CD4-positive, CD25-positive, alpha-beta regulatory T cell (primary cell): ENCODE results near the gene ATP6V0B. TPM values are rescaled to one million over a fixed set of nuclear protein-coding genes. Genes with fewer than 3 reads are reported as not detected.

ENCODE experiments used
- ATAC-seq, 2 donors: fragments of 150-1000 bp; cut with Tn5 transposase; one replicate each; pipeline ENCODE4 v1.10.0; 2021; ENCODE audit warnings: low read depth in 2 of 2, moderate number of reproducible peaks in 2 of 2, moderate library complexity in 1 of 2
- DNase-seq, 3 donors: peaks; one replicate each; pipeline versions ENCODE4 v3.0.0 to v3.0.0-alpha.2; 2012 to 2022; ENCODE audit warnings: mixed read lengths in 1 of 3
- H3K27ac ChIP-seq: one replicate; pipeline ENCODE4 v1.7.0; 2013; ENCODE audit warnings: mild to moderate bottlenecking, low read length; ENCODE audit not compliant: insufficient read depth, poor library complexity, severe bottlenecking
- H3K27me3 ChIP-seq: one replicate; pipeline ENCODE4 v1.7.0; 2013; ENCODE audit warnings: low read length; ENCODE audit not compliant: control insufficient read depth, insufficient read depth
- H3K36me3 ChIP-seq: one replicate; pipeline ENCODE4 v1.7.0; 2013; ENCODE audit warnings: mild to moderate bottlenecking, low read length, moderate library complexity; ENCODE audit not compliant: control insufficient read depth, insufficient read depth
- H3K4me1 ChIP-seq: 2 replicates; pipeline ENCODE4 v1.7.0; 2013; ENCODE audit warnings: mild to moderate bottlenecking, low read length; ENCODE audit not compliant: insufficient read depth, control insufficient read depth, poor library complexity, severe bottlenecking
- H3K4me3 ChIP-seq: one replicate; pipeline ENCODE4 v1.7.0; 2013; ENCODE audit warnings: low read depth, mild to moderate bottlenecking, low read length, moderate library complexity
- H3K9me3 ChIP-seq, 2 experiments: 1 replicate in 1 of 2; 2 replicates in 1 of 2; pipeline ENCODE4 v1.7.0; 2013; ENCODE audit warnings: low read length in 2 of 2, mild to moderate bottlenecking in 1 of 2, moderate library complexity in 1 of 2; ENCODE audit not compliant: control insufficient read depth in 2 of 2
- H3K27ac Mint-ChIP-seq, 3 donors: one replicate each; pipeline ENCODE4 v1.8.0; 2020 to 2022; ENCODE audit warnings: mild to moderate bottlenecking in 3 of 3, mixed read lengths in 3 of 3, moderate library complexity in 2 of 3
- H3K27me3 Mint-ChIP-seq: one replicate; pipeline ENCODE4 v1.8.0; 2022; ENCODE audit warnings: mild to moderate bottlenecking, mixed read lengths
- H3K36me3 Mint-ChIP-seq: one replicate; pipeline ENCODE4 v1.8.0; 2020; ENCODE audit warnings: mixed read lengths
- H3K4me1 Mint-ChIP-seq, 4 donors: one replicate each; pipeline ENCODE4 v1.8.0; 2020 to 2022; ENCODE audit warnings: mixed read lengths in 4 of 4, mild to moderate bottlenecking in 1 of 4
- H3K4me3 Mint-ChIP-seq, 4 donors: one replicate each; pipeline ENCODE4 v1.8.0; 2020 to 2022; ENCODE audit warnings: mild to moderate bottlenecking in 4 of 4, mixed read lengths in 4 of 4, moderate library complexity in 3 of 4
- H3K9me3 Mint-ChIP-seq, 7 donors: one replicate each; pipeline ENCODE4 v1.8.0; 2020 to 2022; ENCODE audit warnings: mixed read lengths in 7 of 7, mild to moderate bottlenecking in 3 of 7, moderate library complexity in 2 of 7
- polyA plus RNA-seq, 4 donors: library from polyadenylated mRNA; unstranded; fragments of 300-500 nt; fragmentation: Illumina TruSeq; gene quantifications; one replicate each; pipeline ENCODE4 v1.2.3, GENCODE V29; 2021
- total RNA-seq: library from RNA; stranded (reverse); gene quantifications from one replicate; pipeline ENCODE4 v1.2.3, GENCODE V29; 2022

The ATP6V0B gene
- total and polyA plus RNA-seq, 5 donors from 2014 or later, result 69.4 to 274 (median 231) TPM

GRCh38 chr1:44016890-44017400, 42.2 kb downstream of the ATP6V0B start:
- Mint-ChIP-seq H3K4me1 (peaks cover 0 to 2% (median 0%) of the 10 kb centered on the region in 4 donors), H3K27me3 (peaks cover 5% of the 10 kb centered on the region), H3K4me3 (no peak overlapping the region), H3K9me3 (no peaks in the 10 kb centered on the region), H3K36me3 (no peaks in the 10 kb centered on the region), H3K27ac (no peak overlapping the region)
- Histone ChIP-seq H3K36me3 (no peaks in the 10 kb centered on the region), H3K9me3 (no peaks in the 10 kb centered on the region), H3K4me1 (no peaks in the 10 kb centered on the region), H3K27ac (no peak overlapping the region), H3K4me3 (no peak overlapping the region), H3K27me3 (no peaks in the 10 kb centered on the region)
- DNase-seq (no peak), ATAC-seq (no peak)

- Mint-ChIP-seq H3K9me3 (no peaks in the 10 kb centered on the region), H3K27ac (no peak overlapping the region), H3K27me3 (peaks cover 5% of the 10 kb centered on the region), H3K4me3 (no peak overlapping the region), H3K4me1 (no peaks in the 10 kb centered on the region), H3K36me3 (no peaks in the 10 kb centered on the region)
- Histone ChIP-seq H3K36me3 (no peaks in the 10 kb centered on the region), H3K27ac (no peak overlapping the region), H3K27me3 (no peaks in the 10 kb centered on the region), H3K9me3 (no peaks in the 10 kb centered on the region), H3K4me3 (no peak overlapping the region), H3K4me1 (no peaks in the 10 kb centered on the region)
- ATAC-seq (no peak), DNase-seq (no peak)
Measured at GRCh38 chr1:44019466-44019948, 44.7 kb downstream of the ATP6V0B start.

- H3K4me3 Mint-ChIP-seq, result no peak overlapping the region
- H3K36me3 ChIP-seq, result no peaks in the 10 kb centered on the region
- H3K4me1 Mint-ChIP-seq, result no peaks in the 10 kb centered on the region
- H3K4me1 ChIP-seq, result no peaks in the 10 kb centered on the region
- no peak overlapping the region for H3K4me3 ChIP-seq
- H3K27me3 Mint-ChIP-seq, result no peaks in the 10 kb centered on the region
- H3K36me3 Mint-ChIP-seq, result no peaks in the 10 kb centered on the region
- ATAC-seq, result no peak
- DNase-seq, result no peak
- no peaks in the 10 kb centered on the region for H3K9me3 Mint-ChIP-seq
- H3K27me3 ChIP-seq, result no peaks in the 10 kb centered on the region
- H3K9me3 ChIP-seq, result no peaks in the 10 kb centered on the region
- H3K27ac ChIP-seq, result no peak overlapping the region
- no peak overlapping the region for H3K27ac Mint-ChIP-seq
Measured at GRCh38 chr1:44020464-44020863, 45.7 kb downstream of the ATP6V0B start.

GRCh38 chr1:44021156-44021555, 46.4 kb downstream of the ATP6V0B start:
- no peaks in the 10 kb centered on the region for H3K4me1 Mint-ChIP-seq
- DNase-seq (no peak), ATAC-seq (no peak)
- H3K27me3 ChIP-seq, result no peaks in the 10 kb centered on the region
- no peak overlapping the region for H3K4me3 ChIP-seq
- H3K27ac ChIP-seq, result no peak overlapping the region
- H3K9me3 Mint-ChIP-seq, result no peaks in the 10 kb centered on the region
- H3K9me3 ChIP-seq, result no peaks in the 10 kb centered on the region
- no peaks in the 10 kb centered on the region for H3K36me3 ChIP-seq
- no peaks in the 10 kb centered on the region for H3K27me3 Mint-ChIP-seq
- no peaks in the 10 kb centered on the region for H3K4me1 ChIP-seq
- no peaks in the 10 kb centered on the region for H3K36me3 Mint-ChIP-seq
- H3K4me3 Mint-ChIP-seq, result no peak overlapping the region
- H3K27ac Mint-ChIP-seq, result peak overlapping the region in 1 of 3 donors; percentile 47

- no peaks in the 10 kb centered on the region for H3K9me3 Mint-ChIP-seq
- H3K9me3 ChIP-seq, result no peaks in the 10 kb centered on the region
- no peak for DNase-seq
- H3K36me3 ChIP-seq, result no peaks in the 10 kb centered on the region
- no peaks in the 10 kb centered on the region for H3K4me1 ChIP-seq
- H3K4me1 Mint-ChIP-seq, result no peaks in the 10 kb centered on the region
- no peaks in the 10 kb centered on the region for H3K36me3 Mint-ChIP-seq
- H3K4me3 Mint-ChIP-seq, result peak overlapping the region in 1 of 4 donors; percentile 39
- H3K4me3 ChIP-seq, result no peak overlapping the region
- peak overlapping the region in 1 of 3 donors; percentile 47 for H3K27ac Mint-ChIP-seq
- no peak for ATAC-seq
- no peaks in the 10 kb centered on the region for H3K27me3 ChIP-seq
- no peak overlapping the region for H3K27ac ChIP-seq
- H3K27me3 Mint-ChIP-seq, result no peaks in the 10 kb centered on the region
Measured at GRCh38 chr1:44021581-44022321, 47.0 kb downstream of the ATP6V0B start.

GRCh38 chr1:44024031-44024902, 49.5 kb downstream of the ATP6V0B start:
- no peaks in the 10 kb centered on the region for H3K27me3 ChIP-seq
- Mint-ChIP-seq H3K4me3 (peak overlapping the region in 1 of 4 donors; percentile 61), H3K9me3 (no peaks in the 10 kb centered on the region), H3K4me1 (peaks cover 0 to 12% (median 2%) of the 10 kb centered on the region in 4 donors), H3K27ac (no peak overlapping the region), H3K27me3 (no peaks in the 10 kb centered on the region), H3K36me3 (no peaks in the 10 kb centered on the region)
- no peaks in the 10 kb centered on the region for H3K36me3 ChIP-seq
- ATAC-seq, result no peak
- no peak overlapping the region for H3K4me3 ChIP-seq
- DNase-seq, result no peak
- no peak overlapping the region for H3K27ac ChIP-seq
- H3K9me3 ChIP-seq, result no peaks in the 10 kb centered on the region
- H3K4me1 ChIP-seq, result peaks cover 4% of the 10 kb centered on the region

- Mint-ChIP-seq H3K4me3 (peak overlapping the region in 1 of 4 donors; percentile 61), H3K9me3 (no peaks in the 10 kb centered on the region), H3K36me3 (no peaks in the 10 kb centered on the region), H3K27me3 (peaks cover 5% of the 10 kb centered on the region), H3K4me1 (peaks cover 0 to 18% (median 4%) of the 10 kb centered on the region in 4 donors), H3K27ac (no peak overlapping the region)
- no peak for DNase-seq
- no peaks in the 10 kb centered on the region for H3K36me3 ChIP-seq
- H3K4me1 ChIP-seq, result peaks cover 11% of the 10 kb centered on the region
- H3K4me3 ChIP-seq, result no peak overlapping the region
- no peak for ATAC-seq
- no peak overlapping the region for H3K27ac ChIP-seq
- H3K9me3 ChIP-seq, result no peaks in the 10 kb centered on the region
- H3K27me3 ChIP-seq, result no peaks in the 10 kb centered on the region
Measured at GRCh38 chr1:44024903-44025525, 50.3 kb downstream of the ATP6V0B start.
